A673 (cell line): ENCODE results near the gene ENAH. TPM values are rescaled to one million over a fixed set of nuclear protein-coding genes. Genes with fewer than 3 reads are reported as not detected.

Source experiments
- BruUV-seq: library from RNA; stranded (reverse); fragments of 400-500 nt; replicated peaks from 2 replicates; lab custom pipeline; 2021; lab: Mats Ljungman, UMichigan
- CTCF ChIA-PET: fragments of 300-600 bp; sonication (Branson Sonifier 250); formaldehyde crosslinking; loops from one replicate; lab custom pipeline; 2022; ENCODE audit warnings: antibody characterized with exemption; lab: Charles Lee
- POLR2A ChIA-PET: fragments of 300-600 bp; sonication (Branson Sonifier 250); formaldehyde crosslinking; loops from one replicate; lab custom pipeline; 2022; ENCODE audit warnings: antibody characterized with exemption; ENCODE audit not compliant: low non-redundant PET; lab: Charles Lee
- DNase-seq: peaks from one replicate; pipeline ENCODE4 v3.0.0-alpha.2; 2015; ENCODE audit warnings: low spot score
- H3K27ac ChIP-seq: fragments of 200-600 bp; sonication (generic); 2 replicates; pipeline ENCODE4 v1.5.1; 2016; ENCODE audit warnings: mixed run types, low read depth, mild to moderate bottlenecking, mixed read lengths, antibody characterized with exemption, low read length; ENCODE audit not compliant: poor library complexity, severe bottlenecking
- H3K27me3 ChIP-seq: fragments of 200-600 bp; sonication (generic); replicated peaks from 2 replicates; pipeline ENCODE4 v1.6.1; 2017; ENCODE audit warnings: mixed run types, low read depth, mild to moderate bottlenecking, mixed read lengths, antibody characterized with exemption, low read length; ENCODE audit not compliant: insufficient read depth, poor library complexity
- H3K36me3 ChIP-seq: fragments of 200-600 bp; sonication (generic); 2 replicates; pipeline ENCODE4 v1.6.1; 2016; ENCODE audit warnings: mixed run types, mild to moderate bottlenecking, mixed read lengths, antibody characterized with exemption, low read length; ENCODE audit not compliant: insufficient read depth, poor library complexity, severe bottlenecking
- H3K4me1 ChIP-seq: fragments of 200-600 bp; sonication (generic); 2 replicates; pipeline ENCODE4 v1.6.1; 2017; ENCODE audit warnings: mixed run types, mild to moderate bottlenecking, mixed read lengths, antibody characterized with exemption, low read length; ENCODE audit not compliant: insufficient read depth, poor library complexity, severe bottlenecking
- H3K4me3 ChIP-seq: fragments of 200-600 bp; sonication (generic); 2 replicates; pipeline ENCODE4 v1.5.1; 2016; ENCODE audit warnings: low read depth, mixed run types, mild to moderate bottlenecking, mixed read lengths, low read length; ENCODE audit not compliant: poor library complexity, severe bottlenecking
- H3K9me3 ChIP-seq: fragments of 200-600 bp; sonication (generic); 2 replicates; pipeline ENCODE4 v1.6.1; 2016; ENCODE audit warnings: mixed run types, low read depth, mild to moderate bottlenecking, mixed read lengths, antibody characterized with exemption, low read length; ENCODE audit not compliant: poor library complexity, severe bottlenecking
- CTCF ChIP-seq: fragments of 300-800, 200-600 bp; sonication (generic); conservative IDR thresholded peaks from 2 replicates; pipeline ENCODE4 v1.5.1; 2017; ENCODE audit warnings: low read depth, mild to moderate bottlenecking, antibody characterized with exemption, low read length, moderate library complexity, mixed read lengths
- EZH2 ChIP-seq: fragments of 200-600 bp; sonication (generic); IDR thresholded peaks from 2 replicates; pipeline ENCODE4 v1.6.1; 2017; ENCODE audit warnings: borderline replicate concordance, low read depth, mild to moderate bottlenecking, mixed read lengths, antibody characterized with exemption, low read length; ENCODE audit not compliant: poor library complexity, severe bottlenecking
- intact Hi-C: fragments of 100-400 bp; cut with micrococcal nuclease; formaldehyde crosslinking; loops from one replicate; pipeline ENCODE4 v1.10.0; 2022; ENCODE audit not compliant: unreplicated experiment
- total RNA-seq: library from RNA; stranded (reverse); gene quantifications from 2 replicates; pipeline ENCODE4 v1.2.3, GENCODE V29; 2021

Gene ENAH
- total RNA-seq, 1 experiment from 2014 or later = 186 TPM

GRCh38 chr1:225581186-225581585, 71.7 kb downstream of the ENAH start:
- H3K4me1 ChIP-seq = peaks cover 47% of the 10 kb centered on the region
- H3K4me3 ChIP-seq = no peak overlapping the region
- no peak for TF ChIP-seq CTCF
- no peak for TF ChIP-seq EZH2
- no peak for DNase-seq
- CTCF ChIA-PET = no interaction called here
- BruUV-seq = no TSS peak
- H3K27ac ChIP-seq = peak overlapping the region; percentile 45
- intact Hi-C loops = no loop called here
- no peaks in the 10 kb centered on the region for H3K27me3 ChIP-seq
- no peaks in the 10 kb centered on the region for H3K36me3 ChIP-seq
- no peaks in the 10 kb centered on the region for H3K9me3 ChIP-seq
- POLR2A ChIA-PET = interaction anchor here (0.7 kb wide), 1 partner anchor 197 kb away, joined by 3 read pairs; no protein-coding TSS in a partner anchor

GRCh38 chr1:225580238-225581099, 72.5 kb downstream of the ENAH start:
- CTCF ChIA-PET = no interaction called here
- TF ChIP-seq CTCF (no peak), EZH2 (no peak)
- no TSS peak for BruUV-seq
- POLR2A ChIA-PET = interaction anchor here (0.7 kb wide), 1 partner anchor 198 kb away, joined by 3 read pairs; no protein-coding TSS in a partner anchor
- Histone ChIP-seq H3K27me3 (no peaks in the 10 kb centered on the region), H3K4me3 (no peak overlapping the region), H3K36me3 (no peaks in the 10 kb centered on the region), H3K4me1 (peaks cover 47% of the 10 kb centered on the region), H3K27ac (peak overlapping the region; percentile 45), H3K9me3 (no peaks in the 10 kb centered on the region)
- peak; percentile 52 for DNase-seq
- intact Hi-C loops = no loop called here

DNA sequence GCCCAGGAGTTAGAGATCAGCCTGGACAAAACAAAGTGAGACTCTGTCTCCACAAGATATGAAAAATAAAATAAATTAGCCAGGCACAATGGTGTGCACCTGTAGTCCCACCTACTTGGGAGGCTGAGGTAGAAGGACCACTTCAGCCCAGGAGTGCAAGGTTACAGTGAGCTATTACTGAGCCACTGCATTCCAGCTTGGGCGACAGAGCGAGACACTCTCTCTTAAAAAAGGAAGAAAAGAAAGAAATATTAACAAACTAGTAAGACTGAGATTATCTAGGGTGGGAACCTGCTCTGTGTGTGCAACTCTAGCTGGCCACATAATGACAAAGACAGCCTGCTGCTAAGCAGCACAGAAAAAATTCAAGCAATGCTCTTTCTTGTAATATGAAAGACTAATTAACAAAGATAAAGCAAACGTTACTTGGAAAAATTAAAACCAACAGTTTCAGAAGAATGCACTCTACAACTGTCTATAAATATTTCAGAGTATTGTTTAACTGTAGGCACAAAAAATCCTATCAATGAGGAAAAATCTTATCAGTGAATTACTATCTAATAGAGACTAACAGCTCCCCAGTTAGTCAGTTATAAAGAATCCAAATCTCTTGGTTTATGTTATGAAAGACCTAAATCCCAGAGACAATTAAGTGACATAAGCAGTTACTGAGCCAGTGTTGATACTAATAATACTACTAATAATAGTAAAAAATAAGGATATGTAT, 74.5 kb downstream of the ENAH start:
- CTCF ChIA-PET = no interaction called here
- intact Hi-C loops = no loop called here
- Histone ChIP-seq H3K4me3 (no peak overlapping the region), H3K9me3 (no peaks in the 10 kb centered on the region), H3K4me1 (peaks cover 53% of the 10 kb centered on the region), H3K36me3 (no peaks in the 10 kb centered on the region), H3K27ac (peak overlapping the region; percentile 15), H3K27me3 (no peaks in the 10 kb centered on the region)
- DNase-seq = no peak
- TF ChIP-seq EZH2 (no peak), CTCF (no peak)
- POLR2A ChIA-PET = no interaction called here
- no TSS peak for BruUV-seq
